ENCODE measurements around the gene PTPRN2. TPM values are rescaled to one million over a fixed set of nuclear protein-coding genes. Genes with fewer than 3 reads are reported as not detected.
"Not testable (repeated sequence)": the region's sequence is repeated elsewhere in the genome, so short reads cannot be mapped to it uniquely, and the experiment has no call there.

PTPRN2 gene
- polyA plus RNA-seq, 1 experiment, result 0.02 TPM

- DNase-seq (ENCODE audit: low read depth, low spot score), result no peak
- Histone ChIP-seq H3K9me3 (ENCODE audit: control insufficient read depth, insufficient read depth, low read length) (peaks cover 53% of the 10 kb centered on the region), H3K27ac (ENCODE audit: low read depth, low read length) (no peak overlapping the region), H3K27me3 (ENCODE audit: control insufficient read depth, insufficient read depth, low read length) (no peaks in the 10 kb centered on the region), H3K4me3 (ENCODE audit: low read depth, low read length) (no peak overlapping the region)
- TF ChIP-seq CTCF (IDR thresholded peaks at IDR 0.05; ENCODE audit: low read depth, low read length), result no peak
- ChIA-PET CTCF (no interaction called here), POLR2A (no interaction called here)
Observed at GRCh38 chr7:157910446-157910845, 677.2 kb downstream of the PTPRN2 start.

- H3K27ac ChIP-seq (ENCODE audit: low read depth, low read length); POLR2A ChIA-PET; DNase-seq (ENCODE audit: low read depth, low spot score); CTCF ChIA-PET; H3K27me3 ChIP-seq (ENCODE audit: control insufficient read depth, insufficient read depth, low read length); H3K4me3 ChIP-seq (ENCODE audit: low read depth, low read length): not testable (repeated sequence)
- peaks cover 54% of the 10 kb centered on the region for H3K9me3 ChIP-seq (ENCODE audit: control insufficient read depth, insufficient read depth, low read length)
Observed at GRCh38 chr7:157910045-157910444, 677.6 kb downstream of the PTPRN2 start.

GRCh38 chr7:157909370-157909769, 678.3 kb downstream of the PTPRN2 start:
- peaks cover 61% of the 10 kb centered on the region for H3K9me3 ChIP-seq (ENCODE audit: control insufficient read depth, insufficient read depth, low read length)
- ChIA-PET CTCF (no interaction called here), POLR2A (no interaction called here)
- no peak overlapping the region for H3K27ac ChIP-seq (ENCODE audit: low read depth, low read length)
- no peaks in the 10 kb centered on the region for H3K27me3 ChIP-seq (ENCODE audit: control insufficient read depth, insufficient read depth, low read length)
- no peak for DNase-seq (ENCODE audit: low read depth, low spot score)
- TF ChIP-seq CTCF (IDR thresholded peaks at IDR 0.05; ENCODE audit: low read depth, low read length), result no peak
- H3K4me3 ChIP-seq (ENCODE audit: low read depth, low read length), result no peak overlapping the region

- Histone ChIP-seq H3K27me3 (ENCODE audit: control insufficient read depth, insufficient read depth, low read length) (no peaks in the 10 kb centered on the region), H3K27ac (ENCODE audit: low read depth, low read length) (no peak overlapping the region), H3K4me3 (ENCODE audit: low read depth, low read length) (no peak overlapping the region), H3K9me3 (ENCODE audit: control insufficient read depth, insufficient read depth, low read length) (peaks cover 71% of the 10 kb centered on the region)
- DNase-seq (ENCODE audit: low read depth, low spot score), result no peak
- CTCF ChIA-PET, result no interaction called here
- POLR2A ChIA-PET, result no interaction called here
- no peak for TF ChIP-seq CTCF (IDR thresholded peaks at IDR 0.05; ENCODE audit: low read depth, low read length)
Observed at GRCh38 chr7:157908006-157908782, 679.4 kb downstream of the PTPRN2 start.

GRCh38 chr7:157907091-157907490, 680.5 kb downstream of the PTPRN2 start:
- ChIA-PET CTCF (no interaction called here), POLR2A (no interaction called here)
- Histone ChIP-seq H3K4me3 (ENCODE audit: low read depth, low read length) (no peak overlapping the region), H3K27me3 (ENCODE audit: control insufficient read depth, insufficient read depth, low read length) (no peaks in the 10 kb centered on the region), H3K9me3 (ENCODE audit: control insufficient read depth, insufficient read depth, low read length) (peaks cover 81% of the 10 kb centered on the region), H3K27ac (ENCODE audit: low read depth, low read length) (no peak overlapping the region)
- DNase-seq (ENCODE audit: low read depth, low spot score), result no peak
- no peak for TF ChIP-seq CTCF (IDR thresholded peaks at IDR 0.05; ENCODE audit: low read depth, low read length)
